ENCODE results near the gene DTNBP1.
A peak's percentile ranks its signal among the peaks of the same experiment; 100 is the strongest.
"Not testable (repeated sequence)": the region's sequence is repeated elsewhere in the genome, so short reads cannot be mapped to it uniquely, and the experiment has no call there.

The DTNBP1 gene

DNA sequence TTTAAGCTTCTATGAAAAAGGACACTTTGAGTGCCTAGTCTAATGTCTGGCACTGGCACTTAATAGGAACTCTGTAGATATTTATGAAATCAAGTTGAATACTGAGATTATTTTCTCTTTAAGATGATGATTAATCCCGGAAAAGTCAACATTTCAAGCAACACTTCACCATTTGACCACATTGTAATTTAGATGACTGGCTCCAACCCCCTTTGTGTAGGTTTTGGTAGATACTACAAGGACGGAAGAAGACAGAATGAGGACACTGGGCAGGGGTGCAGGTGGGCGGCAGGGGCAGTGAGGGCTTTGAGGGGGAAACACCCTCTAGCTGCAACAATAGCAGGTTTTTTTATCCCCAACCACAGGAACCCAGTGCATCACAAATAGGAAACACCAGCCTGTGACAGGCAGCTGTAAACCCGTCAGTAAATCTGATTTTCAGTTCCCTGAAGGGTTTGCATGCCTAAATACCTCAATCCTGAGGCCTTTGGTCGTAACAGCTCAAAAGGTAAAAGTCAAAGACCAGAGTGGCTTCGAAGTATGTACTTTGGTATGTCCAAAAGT lies 4.6 kb downstream of the DTNBP1 start:
- DNase-seq (ENCODE audit: low spot score): peak; percentile 57
- TF ChIP-seq, protein P1, sequence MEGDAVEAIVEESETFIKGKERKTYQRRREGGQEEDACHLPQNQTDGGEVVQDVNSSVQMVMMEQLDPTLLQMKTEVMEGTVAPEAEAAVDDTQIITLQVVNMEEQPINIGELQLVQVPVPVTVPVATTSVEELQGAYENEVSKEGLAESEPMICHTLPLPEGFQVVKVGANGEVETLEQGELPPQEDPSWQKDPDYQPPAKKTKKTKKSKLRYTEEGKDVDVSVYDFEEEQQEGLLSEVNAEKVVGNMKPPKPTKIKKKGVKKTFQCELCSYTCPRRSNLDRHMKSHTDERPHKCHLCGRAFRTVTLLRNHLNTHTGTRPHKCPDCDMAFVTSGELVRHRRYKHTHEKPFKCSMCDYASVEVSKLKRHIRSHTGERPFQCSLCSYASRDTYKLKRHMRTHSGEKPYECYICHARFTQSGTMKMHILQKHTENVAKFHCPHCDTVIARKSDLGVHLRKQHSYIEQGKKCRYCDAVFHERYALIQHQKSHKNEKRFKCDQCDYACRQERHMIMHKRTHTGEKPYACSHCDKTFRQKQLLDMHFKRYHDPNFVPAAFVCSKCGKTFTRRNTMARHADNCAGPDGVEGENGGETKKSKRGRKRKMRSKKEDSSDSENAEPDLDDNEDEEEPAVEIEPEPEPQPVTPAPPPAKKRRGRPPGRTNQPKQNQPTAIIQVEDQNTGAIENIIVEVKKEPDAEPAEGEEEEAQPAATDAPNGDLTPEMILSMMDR (IDR thresholded peaks at IDR 0.05; ENCODE audit: extremely low read depth, insufficient read depth, missing control alignments): no peak
- in situ Hi-C loops (cut with MboI; ENCODE audit: low pct_unique_long_range_greater_than_20kb, low sequenced_read_pairs, unreplicated experiment): no loop called here

DNA sequence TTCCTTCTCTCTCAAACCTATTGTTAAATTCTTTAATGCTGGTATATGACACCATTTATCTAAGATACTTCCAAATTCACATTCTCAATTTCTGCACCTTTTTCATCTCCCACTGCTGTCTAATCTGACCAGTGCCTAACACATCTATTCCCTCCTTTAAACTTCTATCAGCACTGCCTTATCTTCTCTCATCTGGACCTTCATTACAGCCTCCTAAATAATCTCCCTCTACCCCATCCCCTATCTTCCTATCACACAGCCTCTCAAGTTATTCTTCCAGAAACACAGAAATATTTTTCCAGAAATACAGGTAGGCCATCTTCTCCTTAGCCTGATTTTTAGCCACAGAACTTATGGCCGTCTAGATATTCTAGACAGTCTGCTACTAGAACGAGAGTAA lies 5.5 kb downstream of the DTNBP1 start:
- TF ChIP-seq, protein P1 (IDR thresholded peaks at IDR 0.05; ENCODE audit: extremely low read depth, insufficient read depth, missing control alignments): no peak
- in situ Hi-C loops (cut with MboI; ENCODE audit: low pct_unique_long_range_greater_than_20kb, low sequenced_read_pairs, unreplicated experiment): no loop called here
- DNase-seq (ENCODE audit: low spot score): no peak

DNA sequence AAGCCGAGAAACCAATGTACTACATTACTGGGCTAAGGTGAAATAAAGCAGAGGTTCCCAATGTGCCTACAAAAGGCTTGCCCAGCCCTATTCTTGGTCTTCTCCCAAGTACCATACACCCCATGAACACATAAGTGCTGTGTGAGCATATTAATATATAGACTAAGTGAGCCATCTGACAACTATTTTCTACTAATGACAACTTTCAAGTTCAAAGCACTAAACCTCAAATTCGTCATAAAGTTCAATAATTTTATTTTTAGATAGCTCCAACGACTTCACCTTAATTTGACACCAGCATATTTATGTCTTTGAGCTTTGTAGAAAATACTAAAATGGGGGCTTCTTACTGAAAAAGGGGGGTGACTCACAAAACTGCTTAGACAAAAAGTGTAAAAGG lies 6.7 kb downstream of the DTNBP1 start:
- in situ Hi-C loops (cut with MboI; ENCODE audit: low pct_unique_long_range_greater_than_20kb, low sequenced_read_pairs, unreplicated experiment): no loop called here
- TF ChIP-seq, protein P1 (IDR thresholded peaks at IDR 0.05; ENCODE audit: extremely low read depth, insufficient read depth, missing control alignments): no peak
- DNase-seq (ENCODE audit: low spot score): no peak

DNA sequence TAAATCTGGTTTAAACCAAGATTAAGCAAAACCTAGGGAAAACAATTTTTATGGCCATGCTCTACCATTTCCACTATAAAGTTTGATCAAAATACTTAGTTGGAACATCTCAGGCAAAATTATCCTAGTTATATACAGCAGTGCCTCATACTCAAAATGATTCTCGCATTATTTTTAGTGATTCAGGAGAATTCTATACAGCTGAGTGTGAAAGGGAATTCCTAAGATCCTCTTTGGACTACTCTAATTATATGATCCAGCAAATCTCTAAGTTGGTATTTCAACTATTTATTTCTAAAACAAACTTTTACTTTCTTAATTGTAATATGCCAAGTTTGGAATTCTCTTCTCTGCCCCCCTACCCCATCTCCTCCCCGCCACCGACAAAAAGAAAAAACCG lies 8.6 kb downstream of the DTNBP1 start:
- TF ChIP-seq, protein P1 (IDR thresholded peaks at IDR 0.05; ENCODE audit: extremely low read depth, insufficient read depth, missing control alignments): no peak
- DNase-seq (ENCODE audit: low spot score): no peak
- in situ Hi-C loops (cut with MboI; ENCODE audit: low pct_unique_long_range_greater_than_20kb, low sequenced_read_pairs, unreplicated experiment): no loop called here

DNA sequence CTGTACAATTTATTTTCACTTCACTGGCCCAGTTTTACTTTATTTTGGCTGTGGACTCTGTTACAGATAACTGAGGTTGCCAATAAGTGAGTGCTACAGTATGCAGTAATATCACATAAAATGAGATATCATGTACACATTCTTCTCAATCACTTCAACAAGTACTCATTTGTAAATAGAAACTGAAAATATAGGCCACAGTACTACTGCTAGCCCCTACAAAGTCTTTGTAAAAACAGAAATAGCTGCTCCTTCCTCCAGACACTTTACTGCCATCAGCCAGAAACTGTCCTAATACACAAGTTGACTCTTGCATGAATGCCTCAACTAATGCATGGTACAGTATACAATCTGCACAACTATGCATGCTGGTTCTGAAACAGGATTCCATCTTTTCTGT lies 9.2 kb downstream of the DTNBP1 start:
- TF ChIP-seq, protein P1 (IDR thresholded peaks at IDR 0.05; ENCODE audit: extremely low read depth, insufficient read depth, missing control alignments): no peak
- peak; percentile 36 for DNase-seq (ENCODE audit: low spot score)
- in situ Hi-C loops (cut with MboI; ENCODE audit: low pct_unique_long_range_greater_than_20kb, low sequenced_read_pairs, unreplicated experiment): no loop called here

- DNase-seq (ENCODE audit: low spot score); in situ Hi-C loops (cut with MboI; ENCODE audit: low pct_unique_long_range_greater_than_20kb, low sequenced_read_pairs, unreplicated experiment): not testable (repeated sequence)
Measured at GRCh38 chr6:15650004-15650559, 12.7 kb downstream of the DTNBP1 start.

GRCh38 chr6:15644904-15645303 lies 17.9 kb downstream of the DTNBP1 start:
- TF ChIP-seq, protein P1 (IDR thresholded peaks at IDR 0.05; ENCODE audit: extremely low read depth, insufficient read depth, missing control alignments): no peak
- no peak for DNase-seq (ENCODE audit: low spot score)
- in situ Hi-C loops (cut with MboI; ENCODE audit: low pct_unique_long_range_greater_than_20kb, low sequenced_read_pairs, unreplicated experiment): no loop called here

Measured in GM13977 (cell line).